ENCODE results near the gene OST4. TPM values are rescaled to one million over a fixed set of nuclear protein-coding genes. Genes with fewer than 3 reads are reported as not detected.

The OST4 gene
- total RNA-seq, 1 experiment from 2014 or later: 166 TPM

GRCh38 chr2:27109083-27109482, 37.6 kb upstream of the OST4 start:
- H3F3A ChIP-seq (ENCODE audit: insufficient read depth, low read depth): no peaks in the 10 kb centered on the region
- no peaks in the 10 kb centered on the region for H3K4me1 ChIP-seq (replicated peaks; ENCODE audit: insufficient read depth)
- H3K9me3 ChIP-seq (ENCODE audit: insufficient read depth, low read depth): no peaks in the 10 kb centered on the region
- H3K79me2 ChIP-seq (ENCODE audit: low read depth): no peaks in the 10 kb centered on the region
- TF ChIP-seq EZH2 (IDR thresholded peaks at IDR 0.05; ENCODE audit: low read depth) (no peak), CTCF (conservative IDR thresholded peaks at IDR 0.05) (no peak)
- H4K20me1 ChIP-seq (ENCODE audit: insufficient read depth): no peaks in the 10 kb centered on the region
- no peak overlapping the region for H3K27ac ChIP-seq
- no peak overlapping the region for H3K4me3 ChIP-seq
- H2AFZ ChIP-seq: no peak overlapping the region
- no peaks in the 10 kb centered on the region for H3K36me3 ChIP-seq (ENCODE audit: low read depth)
- no peak overlapping the region for H3K4me2 ChIP-seq
- ChIA-PET POLR2A (ENCODE audit: unreplicated experiment) (no interaction called here), CTCF (no interaction called here)
- no peak for DNase-seq
- H3K27me3 ChIP-seq (ENCODE audit: insufficient read depth, low read depth): no peaks in the 10 kb centered on the region
- no peaks in the 10 kb centered on the region for H3K9me2 ChIP-seq (ENCODE audit: insufficient read depth)
- intact Hi-C loops (cut with micrococcal nuclease; ENCODE audit: unreplicated experiment): no loop called here
- BruUV-seq (replicated peaks): no TSS peak

GRCh38 chr2:27108221-27108620, 36.8 kb upstream of the OST4 start:
- CTCF ChIA-PET: no interaction called here
- H3K79me2 ChIP-seq (ENCODE audit: low read depth): no peaks in the 10 kb centered on the region
- H3K9me2 ChIP-seq (ENCODE audit: insufficient read depth): no peaks in the 10 kb centered on the region
- H4K20me1 ChIP-seq (ENCODE audit: insufficient read depth): no peaks in the 10 kb centered on the region
- H3K9me3 ChIP-seq (ENCODE audit: insufficient read depth, low read depth): no peaks in the 10 kb centered on the region
- H3K36me3 ChIP-seq (ENCODE audit: low read depth): no peaks in the 10 kb centered on the region
- no peak overlapping the region for H3K27ac ChIP-seq
- TF ChIP-seq EZH2 (IDR thresholded peaks at IDR 0.05; ENCODE audit: low read depth) (no peak), CTCF (conservative IDR thresholded peaks at IDR 0.05) (no peak)
- H2AFZ ChIP-seq: no peak overlapping the region
- H3K4me2 ChIP-seq: no peak overlapping the region
- no peaks in the 10 kb centered on the region for H3K27me3 ChIP-seq (ENCODE audit: insufficient read depth, low read depth)
- no peaks in the 10 kb centered on the region for H3F3A ChIP-seq (ENCODE audit: insufficient read depth, low read depth)
- intact Hi-C loops (cut with micrococcal nuclease; ENCODE audit: unreplicated experiment): no loop called here
- no peak overlapping the region for H3K4me3 ChIP-seq
- no peak for DNase-seq
- H3K4me1 ChIP-seq (replicated peaks; ENCODE audit: insufficient read depth): no peaks in the 10 kb centered on the region
- no TSS peak for BruUV-seq (replicated peaks)
- POLR2A ChIA-PET (ENCODE audit: unreplicated experiment): interaction anchor here (0.5 kb wide), 1 partner anchor 61 kb away, joined by 29 read pairs; no protein-coding TSS in a partner anchor

- Histone ChIP-seq H3K27ac (no peak overlapping the region), H3K4me2 (no peak overlapping the region), H3K9me3 (ENCODE audit: insufficient read depth, low read depth) (no peaks in the 10 kb centered on the region), H3K4me1 (replicated peaks; ENCODE audit: insufficient read depth) (no peaks in the 10 kb centered on the region), H3K27me3 (ENCODE audit: insufficient read depth, low read depth) (no peaks in the 10 kb centered on the region), H4K20me1 (ENCODE audit: insufficient read depth) (no peaks in the 10 kb centered on the region), H3K4me3 (no peak overlapping the region), H3K9me2 (ENCODE audit: insufficient read depth) (no peaks in the 10 kb centered on the region), H3K36me3 (ENCODE audit: low read depth) (no peaks in the 10 kb centered on the region), H3F3A (ENCODE audit: insufficient read depth, low read depth) (no peaks in the 10 kb centered on the region), H2AFZ (no peak overlapping the region), H3K79me2 (ENCODE audit: low read depth) (no peaks in the 10 kb centered on the region)
- CTCF ChIA-PET: no interaction called here
- intact Hi-C loops (cut with micrococcal nuclease; ENCODE audit: unreplicated experiment): no loop called here
- POLR2A ChIA-PET (ENCODE audit: unreplicated experiment): no interaction called here
- BruUV-seq (replicated peaks): no TSS peak
- TF ChIP-seq EZH2 (IDR thresholded peaks at IDR 0.05; ENCODE audit: low read depth) (no peak), CTCF (conservative IDR thresholded peaks at IDR 0.05) (no peak)
- DNase-seq: no peak
Measured at GRCh38 chr2:27105981-27106380, 34.5 kb upstream of the OST4 start.

Data from PC-9 (cell line).